Activated CD4-positive, alpha-beta T cell treated with anti-CD3 and anti-CD28 coated beads, Interleukin-2, amount 50 U/mL, for 1 hour (primary cell): ENCODE data around the gene UQCRC2.
"Not testable (repeated sequence)": the region's sequence is repeated elsewhere in the genome, so short reads cannot be mapped to it uniquely, and the experiment has no call there.

Experiments
- DNase-seq: peaks from one replicate; pipeline ENCODE4 v3.0.0-alpha.2; 2020

The UQCRC2 gene

DNA sequence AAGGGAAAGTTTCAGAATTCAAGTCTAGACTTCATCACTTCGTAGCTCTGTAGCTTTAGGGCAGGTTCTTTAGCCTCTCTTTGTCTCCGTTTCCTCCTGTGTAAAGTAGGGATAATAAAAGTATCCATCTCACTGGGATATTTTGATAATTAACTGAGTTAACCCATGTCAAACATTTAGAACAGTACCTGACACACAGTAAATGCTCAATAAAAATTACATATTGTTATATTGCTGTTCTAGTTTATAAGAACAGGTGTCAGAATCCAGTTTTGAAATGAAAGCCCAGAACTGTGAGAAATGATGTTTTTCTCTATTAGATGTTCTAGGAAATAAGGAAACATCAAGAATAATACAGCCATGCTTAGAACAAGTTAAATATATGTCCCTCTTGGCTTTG is 59.1 kb downstream of the UQCRC2 start:
- no peak for DNase-seq

DNA sequence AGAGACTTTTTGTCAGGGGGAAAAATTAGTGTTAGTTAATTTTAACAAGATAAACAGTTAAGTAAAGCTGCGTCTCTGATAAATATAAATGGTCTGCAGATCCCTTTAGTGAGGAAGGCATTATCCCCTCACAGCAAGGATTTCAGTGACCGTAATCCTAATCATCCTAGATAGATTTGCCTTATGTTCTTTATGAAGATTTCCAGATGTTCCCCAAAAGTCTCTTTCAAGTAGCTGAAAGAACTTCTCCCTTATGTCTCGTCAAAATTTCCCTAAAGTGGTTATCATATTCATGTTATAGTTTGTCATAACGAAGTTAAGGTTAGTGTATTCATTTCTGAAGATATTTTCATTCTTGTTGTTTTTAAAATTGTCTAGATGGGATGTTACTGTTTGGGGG is 60.3 kb downstream of the UQCRC2 start:
- DNase-seq: no peak

DNA sequence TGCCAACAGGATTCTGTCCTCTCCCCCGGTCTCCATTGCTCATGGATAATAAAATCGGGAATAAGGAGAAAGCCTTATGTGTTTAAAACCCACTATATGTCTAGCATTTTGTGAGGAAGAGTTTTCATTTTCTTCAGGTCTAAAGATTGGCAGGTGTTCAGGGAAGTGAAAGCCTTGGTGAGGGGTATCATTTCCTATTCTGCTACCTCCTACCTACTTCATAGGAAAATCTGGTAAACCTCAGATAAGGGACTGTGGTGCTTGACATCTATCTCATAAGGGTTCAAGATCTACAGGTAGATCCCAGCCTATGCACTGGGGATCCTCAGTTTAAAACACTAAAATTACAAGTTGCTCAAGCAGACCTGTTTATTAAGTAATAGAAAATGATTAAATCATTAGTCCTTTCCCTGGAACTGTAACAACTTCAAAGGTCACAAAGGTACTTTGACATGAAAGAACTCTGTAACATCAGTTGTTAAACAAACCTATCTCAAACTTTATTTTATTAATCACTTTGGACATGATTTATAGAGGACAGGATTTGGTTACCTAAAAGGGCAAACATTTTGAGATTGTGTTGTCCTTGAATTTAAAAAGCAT is 61.2 kb downstream of the UQCRC2 start:
- DNase-seq: no peak

DNA sequence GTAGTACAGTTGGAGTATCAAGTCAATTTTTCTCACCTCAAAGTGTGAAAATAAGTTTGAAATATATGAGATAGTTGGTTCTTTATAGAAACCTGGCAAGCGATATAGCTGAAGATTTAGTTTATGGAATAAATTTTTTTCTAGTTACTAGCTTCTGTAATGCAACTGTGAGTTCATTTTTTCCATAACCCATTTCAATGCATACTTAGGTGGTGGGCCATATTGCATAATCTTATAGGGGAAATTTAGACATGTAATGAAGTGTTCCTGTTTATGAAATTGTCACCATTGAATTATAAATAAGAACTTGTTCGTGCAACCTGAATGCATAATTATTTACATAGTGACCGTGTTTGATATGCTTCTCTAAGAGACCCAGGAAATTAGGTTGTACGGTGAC is 63.8 kb downstream of the UQCRC2 start:
- DNase-seq: no peak

DNA sequence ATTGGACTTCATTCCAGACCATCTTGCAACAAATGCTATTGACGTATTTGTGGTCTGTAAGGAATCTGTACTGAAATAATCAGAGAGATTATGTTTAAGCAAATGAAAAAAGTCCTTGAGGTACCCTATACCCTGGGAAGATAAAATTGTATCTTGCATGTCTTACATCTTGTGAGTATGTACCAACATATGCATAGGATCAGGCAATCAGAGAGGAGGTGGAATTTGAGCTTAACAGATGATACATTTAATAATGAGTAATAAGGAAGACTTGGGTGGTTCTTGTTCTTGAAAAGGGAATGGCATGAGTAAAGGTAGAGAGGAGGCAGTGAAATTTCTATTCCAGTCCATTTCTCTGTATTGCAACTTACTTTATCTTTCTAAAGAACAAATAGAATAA is 65.4 kb downstream of the UQCRC2 start:
- no peak for DNase-seq

DNA sequence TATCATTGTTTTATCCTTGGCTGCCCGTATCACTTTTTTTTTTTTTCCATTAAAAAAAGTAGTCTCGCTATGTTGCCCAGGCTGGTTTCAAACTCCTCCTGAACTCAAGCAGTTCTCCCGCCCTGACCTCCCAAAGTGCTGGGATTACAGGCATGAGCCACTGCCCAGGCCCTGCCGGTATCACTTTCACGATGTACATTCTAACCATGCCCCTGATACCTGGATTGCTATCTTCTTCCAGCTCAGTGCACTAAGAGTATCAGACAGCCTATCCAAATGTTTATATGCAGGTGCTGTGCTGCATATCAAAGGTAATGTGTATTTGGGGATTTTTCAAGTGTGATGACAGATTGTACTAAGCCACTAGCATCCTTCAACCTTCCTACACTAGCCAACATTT is 69.0 kb downstream of the UQCRC2 start:
- no peak for DNase-seq

DNA sequence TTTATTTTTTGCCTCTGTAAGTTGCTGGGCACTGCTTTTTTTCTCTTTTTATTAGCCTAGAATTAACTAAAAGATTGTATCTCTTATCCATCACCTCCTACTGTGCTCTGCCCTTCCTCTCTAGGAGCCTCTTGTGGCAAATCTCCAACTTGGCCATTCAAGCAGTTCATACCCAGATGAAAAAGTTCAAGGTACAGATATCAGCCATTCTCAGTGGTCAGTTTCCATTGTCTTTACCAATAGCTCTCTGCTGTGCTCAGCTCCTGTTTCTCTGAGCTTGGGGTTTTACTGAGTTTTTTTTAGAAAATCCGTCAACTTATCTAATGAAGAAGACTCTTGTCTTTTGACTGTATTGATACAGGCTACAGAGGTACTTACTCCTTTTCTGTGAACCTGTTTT is 70.3 kb downstream of the UQCRC2 start:
- DNase-seq: no peak

DNA sequence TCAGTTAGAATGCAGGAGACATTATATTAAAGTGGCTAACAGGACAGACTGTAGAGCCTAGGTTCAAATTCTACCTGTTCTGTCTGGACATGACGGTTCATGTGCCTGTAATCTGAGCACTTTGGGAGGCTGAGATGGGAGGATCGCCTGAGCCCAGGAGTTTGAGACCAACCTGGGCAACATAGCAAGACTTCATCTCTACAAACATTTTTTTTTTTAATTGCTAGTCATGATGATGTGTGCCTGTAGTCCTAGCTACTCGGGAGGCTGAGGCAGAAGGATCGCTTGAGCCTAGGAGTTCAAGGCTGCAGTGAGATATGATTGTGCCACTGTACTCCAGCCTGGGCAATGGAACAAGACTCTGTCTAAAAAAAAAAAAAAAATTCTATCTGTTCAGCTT is 71.6 kb downstream of the UQCRC2 start:
- DNase-seq: not testable (repeated sequence)

DNA sequence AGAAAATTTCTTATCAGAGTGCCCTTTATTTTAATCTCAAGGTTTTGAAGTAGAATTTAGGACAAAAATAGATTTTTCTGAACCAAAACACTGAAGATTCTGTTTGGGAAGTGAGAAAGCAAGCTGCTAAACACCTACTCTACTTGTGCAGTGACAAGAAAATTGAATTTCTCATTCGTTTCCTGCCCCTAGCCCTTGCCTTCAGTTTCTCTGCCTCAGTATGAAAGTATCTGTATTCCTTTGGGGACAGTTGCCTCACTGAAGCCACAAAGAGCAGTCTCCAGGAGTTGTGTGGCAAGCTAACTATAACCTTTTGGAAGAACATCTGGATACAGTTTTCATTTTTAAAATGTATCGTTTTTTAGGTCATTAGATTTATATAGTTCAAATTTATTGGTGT is 74.5 kb downstream of the UQCRC2 start:
- no peak for DNase-seq

DNA sequence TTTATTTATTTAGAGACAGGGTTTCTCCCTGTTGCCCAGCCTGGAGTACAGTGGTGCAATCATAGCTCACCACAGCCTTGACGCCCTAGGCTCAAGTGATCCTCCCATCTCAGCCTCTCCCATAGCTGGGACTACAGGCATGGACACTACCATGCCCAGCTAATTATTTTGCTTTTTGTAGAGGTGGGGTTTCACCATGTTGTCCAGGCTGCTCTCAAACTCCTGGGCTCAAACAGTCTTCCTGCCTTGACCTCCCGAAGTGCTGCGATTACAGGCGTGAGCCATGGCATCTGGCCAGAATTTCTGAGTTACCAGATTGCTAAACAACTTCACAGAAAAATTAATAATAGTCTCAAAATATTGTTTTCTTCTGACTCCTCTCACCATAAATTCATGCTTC is 76.5 kb downstream of the UQCRC2 start:
- no peak for DNase-seq

DNA sequence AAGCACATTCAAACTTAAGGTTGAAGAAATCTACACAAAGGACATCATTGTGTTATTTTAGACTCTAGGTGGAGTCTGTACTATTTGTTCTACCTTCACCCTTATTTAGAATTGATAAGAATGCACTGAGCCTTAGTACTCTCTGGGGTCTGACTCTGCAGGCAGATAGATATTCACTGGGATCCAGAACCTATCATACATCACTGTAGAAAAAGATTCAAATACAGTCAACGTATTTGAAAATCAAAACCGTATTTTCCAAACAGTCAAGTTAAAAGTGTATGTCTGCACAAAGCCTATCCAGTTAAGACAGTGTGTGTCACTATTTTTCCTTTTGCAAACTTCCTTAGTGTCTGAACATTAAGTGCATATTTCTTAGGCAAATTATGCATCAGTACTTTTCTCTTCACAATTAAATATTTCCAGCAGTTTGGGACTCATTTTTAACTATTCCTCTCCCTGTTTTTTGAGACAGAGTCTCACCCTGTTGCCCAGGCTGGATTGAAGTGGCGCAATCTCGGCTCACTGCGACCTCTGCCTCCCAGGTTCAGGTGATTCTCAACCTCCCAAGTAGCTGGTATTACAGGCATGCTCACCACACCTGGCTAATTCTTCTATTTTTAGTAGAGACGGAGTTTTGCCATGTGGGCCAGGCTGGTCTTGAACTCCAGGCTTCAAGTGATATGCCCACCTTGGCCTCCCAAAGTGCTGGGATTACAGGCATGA is 77.1 kb downstream of the UQCRC2 start:
- DNase-seq: no peak

DNA sequence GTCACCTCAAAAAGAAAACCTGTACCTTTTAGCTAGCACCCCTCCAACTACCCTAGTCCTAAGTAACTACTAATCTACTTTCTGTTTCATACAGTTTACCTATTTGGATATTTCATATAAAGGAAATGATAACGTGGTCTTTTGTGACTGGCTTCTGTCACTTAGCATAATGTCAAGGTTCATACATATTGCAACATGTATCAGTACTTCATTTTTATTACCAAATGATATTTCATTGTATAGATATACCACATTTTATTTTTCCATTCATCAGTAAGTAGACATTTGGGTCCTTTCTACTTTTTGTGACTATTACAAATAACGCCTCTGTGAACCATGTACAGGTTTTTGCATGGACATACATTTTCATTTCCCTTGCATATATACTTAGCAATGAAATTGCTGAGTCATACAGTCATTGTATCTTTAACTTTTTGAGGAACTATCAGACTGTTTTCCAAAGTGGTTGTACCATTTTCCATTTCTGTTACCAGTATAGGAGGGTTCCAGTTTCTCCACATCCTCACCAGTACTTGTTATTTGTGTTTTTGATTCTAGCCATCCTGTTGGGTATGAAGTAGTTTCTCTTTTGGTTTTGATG is 78.4 kb downstream of the UQCRC2 start:
- no peak for DNase-seq
